H9 (cell line): ENCODE measurements around the gene PSKH1. TPM values are rescaled to one million over a fixed set of nuclear protein-coding genes. Genes with fewer than 3 reads are reported as not detected.
A peak's percentile ranks its signal among the peaks of the same experiment; 100 is the strongest.

Source experiments
- DNase-seq: peaks from one replicate; pipeline ENCODE4 v3.0.0-alpha.2; 2017
- H2AFZ ChIP-seq: one replicate; pipeline ENCODE4 v1.6.1; 2013; ENCODE audit warnings: mild to moderate bottlenecking, low read length, control low read depth, moderate library complexity
- H2AK5ac ChIP-seq: 2 replicates; pipeline ENCODE4 v1.6.1; 2013; ENCODE audit warnings: low read length, control low read depth, mixed read lengths; ENCODE audit not compliant: insufficient read length
- H2BK120ac ChIP-seq: one replicate; pipeline ENCODE4 v1.6.1; 2013; ENCODE audit warnings: low read depth, mild to moderate bottlenecking, low read length, control low read depth, inconsistent platforms; ENCODE audit not compliant: poor library complexity, severe bottlenecking
- H2BK12ac ChIP-seq: 2 replicates; pipeline ENCODE4 v1.6.1; 2013; ENCODE audit warnings: low read length, control low read depth, mixed read lengths, low read depth; ENCODE audit not compliant: insufficient read length
- H2BK15ac ChIP-seq: 2 replicates; pipeline ENCODE4 v1.6.1; 2013; ENCODE audit warnings: low read depth, low read length, control low read depth
- H2BK20ac ChIP-seq: one replicate; pipeline ENCODE4 v1.6.1; 2013; ENCODE audit warnings: low read depth, mild to moderate bottlenecking, low read length, control low read depth, inconsistent platforms; ENCODE audit not compliant: poor library complexity, severe bottlenecking
- H2BK5ac ChIP-seq: 2 replicates; pipeline ENCODE4 v1.6.1; 2013; ENCODE audit warnings: low read length, control low read depth, mixed read lengths; ENCODE audit not compliant: insufficient read length
- H3K14ac ChIP-seq: 2 replicates; pipeline ENCODE4 v1.6.1; 2013; ENCODE audit warnings: low read length, control low read depth; ENCODE audit not compliant: insufficient read depth
- H3K18ac ChIP-seq: 2 replicates; pipeline ENCODE4 v1.6.1; 2013; ENCODE audit warnings: low read depth, mild to moderate bottlenecking, mixed read lengths, low read length, control low read depth; ENCODE audit not compliant: insufficient read length
- H3K23ac ChIP-seq: 2 replicates; pipeline ENCODE4 v1.6.1; 2013; ENCODE audit warnings: low read length, control low read depth, mixed read lengths, low read depth; ENCODE audit not compliant: insufficient read length
- H3K23me2 ChIP-seq: 2 replicates; pipeline ENCODE4 v1.6.1; 2013; ENCODE audit warnings: low read depth, mild to moderate bottlenecking, mixed read lengths, low read length, control low read depth; ENCODE audit not compliant: insufficient read length, poor library complexity, severe bottlenecking
- H3K27ac ChIP-seq: 2 replicates; pipeline ENCODE4 v1.5.1; 2013; ENCODE audit warnings: low read length, control low read depth, mixed read lengths, low read depth; ENCODE audit not compliant: insufficient read length
- H3K27me3 ChIP-seq: 2 replicates; pipeline ENCODE4 v1.6.1; 2013; ENCODE audit warnings: low read length, control low read depth, inconsistent platforms; ENCODE audit not compliant: insufficient read depth
- H3K4ac ChIP-seq: 2 replicates; pipeline ENCODE4 v1.6.1; 2013; ENCODE audit warnings: low read depth, mild to moderate bottlenecking, control low read depth, inconsistent platforms, low read length, moderate library complexity
- H3K4me1 ChIP-seq: 2 replicates; pipeline ENCODE4 v1.6.1; 2013; ENCODE audit warnings: low read length, control low read depth, inconsistent platforms; ENCODE audit not compliant: insufficient read depth
- H3K4me2 ChIP-seq: 2 replicates; pipeline ENCODE4 v1.6.1; 2013; ENCODE audit warnings: low read length, control low read depth, mixed read lengths; ENCODE audit not compliant: insufficient read length, insufficient read depth
- H3K56ac ChIP-seq: 2 replicates; pipeline ENCODE4 v1.6.1; 2013; ENCODE audit warnings: low read depth, mild to moderate bottlenecking, mixed read lengths, low read length, control low read depth; ENCODE audit not compliant: insufficient read length
- H3K79me1 ChIP-seq: 2 replicates; pipeline ENCODE4 v1.6.1; 2013; ENCODE audit warnings: low read depth, mild to moderate bottlenecking, moderate library complexity, low read length, control low read depth, inconsistent platforms; ENCODE audit not compliant: insufficient read depth, poor library complexity, severe bottlenecking
- H3K79me2 ChIP-seq: 2 replicates; pipeline ENCODE4 v1.6.1; 2013; ENCODE audit warnings: low read length, control low read depth, inconsistent platforms; ENCODE audit not compliant: insufficient read depth
- H3K9ac ChIP-seq: 2 replicates; pipeline ENCODE4 v1.6.1; 2013; ENCODE audit warnings: low read length, control low read depth, mixed read lengths; ENCODE audit not compliant: insufficient read length; ENCODE audit errors: extremely low read depth
- H3K9me3 ChIP-seq: one replicate; pipeline ENCODE4 v1.6.1; 2013; ENCODE audit warnings: low read depth, low read length, inconsistent platforms; ENCODE audit not compliant: control insufficient read depth
- H3T11ph ChIP-seq: one replicate; pipeline ENCODE4 v1.6.1; 2013; ENCODE audit warnings: mild to moderate bottlenecking, low read length, control low read depth, inconsistent platforms
- H4K20me1 ChIP-seq: one replicate; pipeline ENCODE4 v1.6.1; 2013; ENCODE audit not compliant: control insufficient read depth, insufficient read length, insufficient read depth
- H4K5ac ChIP-seq: 2 replicates; pipeline ENCODE4 v1.6.1; 2013; ENCODE audit warnings: low read depth, mild to moderate bottlenecking, mixed read lengths, low read length, control low read depth; ENCODE audit not compliant: insufficient read length
- H4K8ac ChIP-seq: replicated peaks from 2 replicates; pipeline ENCODE4 v1.6.1; 2013; ENCODE audit warnings: low read length, control low read depth, mixed read lengths, low read depth; ENCODE audit not compliant: insufficient read length
- H4K91ac ChIP-seq: 2 replicates; pipeline ENCODE4 v1.6.1; 2013; ENCODE audit warnings: low read depth, mild to moderate bottlenecking, moderate library complexity, mixed read lengths, low read length, control low read depth; ENCODE audit not compliant: insufficient read length
- H3K27ac Mint-ChIP-seq, 3 experiments: 2 replicates in 2 of 3; 3 replicates in 1 of 3; pipeline ENCODE4 v1.8.0; 2020 to 2021; ENCODE audit warnings: mixed read lengths in 3 of 3, mild to moderate bottlenecking in 1 of 3, moderate library complexity in 1 of 3
- H3K27me3 Mint-ChIP-seq: 2 replicates; pipeline ENCODE4 v1.8.0; 2021; ENCODE audit warnings: low read depth, mild to moderate bottlenecking, moderate library complexity, mixed read lengths
- H3K36me3 Mint-ChIP-seq, 3 experiments: 2 replicates in 2 of 3; 3 replicates in 1 of 3; pipeline ENCODE4 v1.8.0; 2020 to 2021; ENCODE audit warnings: low read depth in 3 of 3, mixed read lengths in 3 of 3; ENCODE audit not compliant: insufficient read depth in 1 of 3
- H3K4me1 Mint-ChIP-seq, 2 experiments: 2 replicates each; pipeline ENCODE4 v1.8.0; 2020; ENCODE audit warnings: mixed read lengths in 2 of 2
- H3K4me3 Mint-ChIP-seq, 2 experiments: 2 replicates in 1 of 2; 3 replicates in 1 of 2; pipeline ENCODE4 v1.8.0; 2020 to 2021; ENCODE audit warnings: mild to moderate bottlenecking in 2 of 2, mixed read lengths in 2 of 2, moderate library complexity in 1 of 2
- H3K9me3 Mint-ChIP-seq, 2 experiments: 2 replicates in 1 of 2; 3 replicates in 1 of 2; pipeline ENCODE4 v1.8.0; 2020; ENCODE audit warnings: mild to moderate bottlenecking in 2 of 2, mixed read lengths in 2 of 2, moderate library complexity in 1 of 2
- WGBS: extraction: QIAGEN DNeasy Blood & Tissue Kit; methylation state at CpG from one replicate; pipeline ENCODE4 v1.1.7; 2013; ENCODE audit warnings: missing lambda C conversion rate, low lambda C conversion rate, mixed read lengths; ENCODE audit not compliant: insufficient read length; ENCODE audit errors: extremely low coverage; 5-methylcytosine and 5-hydroxymethylcytosine counted together
- total RNA-seq: library from RNA; stranded (reverse); gene quantifications from 2 replicates; pipeline ENCODE4 v1.2.1, GENCODE V29; 2021
- TF ChIP-seq, protein P1 (sequence below): fragments of 200-600 bp; sonication (generic); conservative IDR thresholded peaks from 3 replicates; pipeline ENCODE4 v1.8.0; 2021; ENCODE audit warnings: antibody characterized with exemption, mild to moderate bottlenecking

The PSKH1 gene
- total RNA-seq, 1 experiment from 2014 or later = 29.1 TPM

DNA sequence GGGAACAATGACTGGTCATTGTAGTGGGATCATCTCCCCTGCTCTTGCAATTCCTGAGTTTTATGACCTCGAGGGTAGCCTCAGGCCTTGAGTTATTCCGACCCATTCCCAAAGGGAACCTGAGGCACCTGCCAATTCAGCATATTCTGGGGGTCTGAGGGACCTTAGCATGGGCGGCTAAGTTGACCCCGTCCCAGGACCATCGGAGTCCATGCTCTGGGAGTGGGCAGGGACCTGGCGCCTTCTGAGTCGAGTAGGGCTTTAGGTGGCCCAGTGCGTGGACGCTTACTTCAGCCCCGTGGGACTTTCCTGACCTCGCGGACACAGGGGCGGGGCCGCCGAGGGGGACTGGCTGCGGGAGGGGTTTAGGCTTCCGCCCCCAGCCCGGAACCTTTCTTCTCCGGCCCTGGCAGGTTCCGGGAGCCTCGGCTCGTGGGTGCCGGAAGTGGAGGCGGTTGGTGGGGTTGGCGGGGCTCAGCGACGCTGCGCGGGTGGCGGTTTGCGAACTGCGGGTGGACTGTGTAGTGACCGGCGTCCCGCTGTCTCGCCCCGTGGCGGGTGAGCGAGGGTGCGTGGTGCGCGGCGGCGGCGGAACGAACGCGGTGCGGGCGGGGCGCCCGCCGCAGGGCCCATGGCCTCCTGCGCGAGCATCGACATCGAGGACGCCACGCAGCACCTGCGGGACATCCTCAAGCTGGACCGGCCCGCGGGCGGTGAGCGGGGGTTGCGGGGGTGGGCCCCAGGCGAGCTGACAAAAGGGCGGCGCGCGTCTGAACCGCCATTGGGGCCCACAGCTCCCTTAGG, 20.2 kb upstream of the PSKH1 start, which contains the start of gene EDC4:
TSS of gene EDC4 (plus strand) at position 422 of the 804 bp plus-strand sequence. CDS start at position 632, 210 bp downstream.
- no peaks in the 10 kb centered on the region for H3K9me3 Mint-ChIP-seq
- Histone ChIP-seq H2BK120ac (no peak within 1 kb of the TSS), H4K8ac (no peak within 1 kb of the TSS), H3K79me2 (peaks cover 2% of the 10 kb centered on the region; the same call in 1 of the 2 replicates), H2AK5ac (no peak within 1 kb of the TSS), H3K4me2 (peak within 1 kb of the TSS; percentile 79), H3K23me2 (peaks cover 13% of the 10 kb centered on the region), H3K4me1 (no peaks in the 10 kb centered on the region; the same call in 1 of the 2 replicates), H3K56ac (no peak within 1 kb of the TSS), H3K18ac (no peak within 1 kb of the TSS), H4K5ac (no peak within 1 kb of the TSS), H2BK15ac (no peak within 1 kb of the TSS), H4K91ac (no peak within 1 kb of the TSS), H3K23ac (no peak within 1 kb of the TSS), H3T11ph (no peak within 1 kb of the TSS), H3K4ac (no peak within 1 kb of the TSS), H2BK12ac (no peak within 1 kb of the TSS), H2AFZ (no peak within 1 kb of the TSS), H4K20me1 (no peaks in the 10 kb centered on the region), H3K79me1 (no peaks in the 10 kb centered on the region), H3K9me3 (no peaks in the 10 kb centered on the region), H3K9ac (peak within 1 kb of the TSS; percentile 65), H3K14ac (peak within 1 kb of the TSS; percentile 79; the same call in 1 of the 2 replicates), H3K27me3 (no peaks in the 10 kb centered on the region), H2BK5ac (no peak within 1 kb of the TSS), H3K27ac (no peak within 1 kb of the TSS), H2BK20ac (no peak within 1 kb of the TSS)
- TF ChIP-seq, protein P1, sequence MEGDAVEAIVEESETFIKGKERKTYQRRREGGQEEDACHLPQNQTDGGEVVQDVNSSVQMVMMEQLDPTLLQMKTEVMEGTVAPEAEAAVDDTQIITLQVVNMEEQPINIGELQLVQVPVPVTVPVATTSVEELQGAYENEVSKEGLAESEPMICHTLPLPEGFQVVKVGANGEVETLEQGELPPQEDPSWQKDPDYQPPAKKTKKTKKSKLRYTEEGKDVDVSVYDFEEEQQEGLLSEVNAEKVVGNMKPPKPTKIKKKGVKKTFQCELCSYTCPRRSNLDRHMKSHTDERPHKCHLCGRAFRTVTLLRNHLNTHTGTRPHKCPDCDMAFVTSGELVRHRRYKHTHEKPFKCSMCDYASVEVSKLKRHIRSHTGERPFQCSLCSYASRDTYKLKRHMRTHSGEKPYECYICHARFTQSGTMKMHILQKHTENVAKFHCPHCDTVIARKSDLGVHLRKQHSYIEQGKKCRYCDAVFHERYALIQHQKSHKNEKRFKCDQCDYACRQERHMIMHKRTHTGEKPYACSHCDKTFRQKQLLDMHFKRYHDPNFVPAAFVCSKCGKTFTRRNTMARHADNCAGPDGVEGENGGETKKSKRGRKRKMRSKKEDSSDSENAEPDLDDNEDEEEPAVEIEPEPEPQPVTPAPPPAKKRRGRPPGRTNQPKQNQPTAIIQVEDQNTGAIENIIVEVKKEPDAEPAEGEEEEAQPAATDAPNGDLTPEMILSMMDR = no peak
- peak within 1 kb of the TSS; percentile 89 to 98 (median 97); a peak in 6 of 7 replicates for H3K27ac Mint-ChIP-seq
- H3K4me3 Mint-ChIP-seq = peak within 1 kb of the TSS; percentile 91 to 96
- no CpG with 5 or more reads among the region's 72 CpGs for WGBS
- peak; percentile 69 for DNase-seq
- H3K4me1 Mint-ChIP-seq = peaks cover 11 to 13% of the 10 kb centered on the region in 2 experiments
- peaks cover 15 to 64% (median 45%) of the 10 kb centered on the region in 3 experiments; a peak in 6 of 7 replicates for H3K36me3 Mint-ChIP-seq
- no peaks in the 10 kb centered on the region for H3K27me3 Mint-ChIP-seq
